HL-60 (cell line): ENCODE data around the gene NEDD4L.
A peak's percentile ranks its signal among the peaks of the same experiment; 100 is the strongest.

Source experiments
- DNase-seq, 2 experiments: peaks; one replicate each; pipeline ENCODE4 v3.0.0-alpha.2; 2010 to 2020; ENCODE audit warnings: low read depth in 1 of 2, low spot score in 1 of 2
- H3K27ac ChIP-seq: fragments of 250-450 bp; sonication (Bioruptor Pico); replicated peaks from 2 replicates; pipeline ENCODE4 v1.5.1; 2020; ENCODE audit warnings: mild to moderate bottlenecking, moderate library complexity
- H3K27me3 ChIP-seq: fragments of 250-450 bp; sonication (Bioruptor Pico); 2 replicates; pipeline ENCODE4 v1.5.1; 2021; ENCODE audit warnings: mild to moderate bottlenecking, moderate library complexity; ENCODE audit not compliant: insufficient read depth, poor library complexity, severe bottlenecking
- H3K4me3 ChIP-seq: replicated peaks from 2 replicates; pipeline ENCODE4 v1.5.1; 2011; ENCODE audit warnings: mild to moderate bottlenecking, control low read depth, low read length; ENCODE audit not compliant: insufficient read depth
- GABPA ChIP-seq: IDR thresholded peaks from 2 replicates; pipeline ENCODE4 v1.6.1; 2012; ENCODE audit warnings: low read depth
- POLR2AphosphoS5 ChIP-seq: IDR thresholded peaks from 2 replicates; pipeline ENCODE4 v1.6.1; 2012; ENCODE audit warnings: low read depth
- SPI1 ChIP-seq: IDR thresholded peaks from 2 replicates; pipeline ENCODE4 v1.6.1; 2012; ENCODE audit warnings: low read depth, mild to moderate bottlenecking, borderline replicate concordance
- TF ChIP-seq, protein P1 (sequence below): IDR thresholded peaks from one replicate; pipeline ENCODE4 v1.5.1; 2011; ENCODE audit warnings: low read length, control low read depth, inconsistent platforms; ENCODE audit not compliant: insufficient read depth
- TF ChIP-seq, protein P2 (sequence below): IDR thresholded peaks from 2 replicates; pipeline ENCODE4 v1.6.1; 2012; ENCODE audit warnings: low read depth; ENCODE audit not compliant: insufficient replicate concordance

The NEDD4L gene

DNA sequence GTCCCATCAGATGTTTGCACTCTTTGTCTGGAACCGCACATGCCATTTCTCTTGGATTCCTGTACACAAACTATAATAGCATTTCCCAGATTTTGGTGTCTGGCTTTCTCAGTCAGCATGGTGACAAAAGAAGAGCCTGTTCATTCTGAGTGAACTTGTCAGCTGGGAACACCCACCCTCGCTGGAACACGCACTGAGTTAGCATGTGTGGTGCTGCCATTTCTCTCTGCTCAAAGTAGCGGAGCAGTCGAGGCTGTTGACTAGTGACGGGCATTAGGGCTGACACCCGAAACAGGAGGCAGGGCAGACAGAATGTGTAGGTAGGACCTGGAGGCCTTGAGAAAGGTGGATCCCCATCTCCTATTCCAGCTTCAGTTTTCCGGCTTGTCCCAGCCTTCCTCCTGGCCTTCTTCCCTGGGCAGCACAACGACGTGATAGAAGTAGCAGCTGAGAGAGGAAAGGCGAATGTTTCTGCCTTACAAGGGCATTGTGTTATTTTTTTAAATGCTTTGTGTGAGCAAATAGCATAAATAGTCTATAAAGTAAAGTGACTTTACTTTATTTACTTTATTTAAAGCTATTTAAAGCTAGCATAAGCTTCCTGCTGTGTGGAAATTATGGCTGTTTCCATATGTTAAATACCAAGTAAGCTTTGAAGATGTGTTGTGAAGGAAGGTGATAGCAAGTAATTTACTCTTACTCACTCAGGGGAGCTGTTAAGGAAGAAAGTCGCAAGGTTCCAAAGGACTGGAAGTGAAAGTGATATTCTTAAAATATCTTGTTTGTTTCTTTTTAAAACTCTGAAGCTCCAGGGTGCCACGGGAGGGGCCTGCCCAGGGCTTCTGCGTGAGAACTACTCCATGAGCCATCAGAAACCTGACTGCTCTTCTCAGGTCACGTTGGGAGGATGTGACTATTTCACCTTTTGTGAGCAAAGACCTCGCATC, 272.6 kb downstream of the NEDD4L start:
- TF ChIP-seq, protein P1, sequence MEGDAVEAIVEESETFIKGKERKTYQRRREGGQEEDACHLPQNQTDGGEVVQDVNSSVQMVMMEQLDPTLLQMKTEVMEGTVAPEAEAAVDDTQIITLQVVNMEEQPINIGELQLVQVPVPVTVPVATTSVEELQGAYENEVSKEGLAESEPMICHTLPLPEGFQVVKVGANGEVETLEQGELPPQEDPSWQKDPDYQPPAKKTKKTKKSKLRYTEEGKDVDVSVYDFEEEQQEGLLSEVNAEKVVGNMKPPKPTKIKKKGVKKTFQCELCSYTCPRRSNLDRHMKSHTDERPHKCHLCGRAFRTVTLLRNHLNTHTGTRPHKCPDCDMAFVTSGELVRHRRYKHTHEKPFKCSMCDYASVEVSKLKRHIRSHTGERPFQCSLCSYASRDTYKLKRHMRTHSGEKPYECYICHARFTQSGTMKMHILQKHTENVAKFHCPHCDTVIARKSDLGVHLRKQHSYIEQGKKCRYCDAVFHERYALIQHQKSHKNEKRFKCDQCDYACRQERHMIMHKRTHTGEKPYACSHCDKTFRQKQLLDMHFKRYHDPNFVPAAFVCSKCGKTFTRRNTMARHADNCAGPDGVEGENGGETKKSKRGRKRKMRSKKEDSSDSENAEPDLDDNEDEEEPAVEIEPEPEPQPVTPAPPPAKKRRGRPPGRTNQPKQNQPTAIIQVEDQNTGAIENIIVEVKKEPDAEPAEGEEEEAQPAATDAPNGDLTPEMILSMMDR = no peak
- TF ChIP-seq POLR2AphosphoS5 = no peak
- TF ChIP-seq, protein P2, sequence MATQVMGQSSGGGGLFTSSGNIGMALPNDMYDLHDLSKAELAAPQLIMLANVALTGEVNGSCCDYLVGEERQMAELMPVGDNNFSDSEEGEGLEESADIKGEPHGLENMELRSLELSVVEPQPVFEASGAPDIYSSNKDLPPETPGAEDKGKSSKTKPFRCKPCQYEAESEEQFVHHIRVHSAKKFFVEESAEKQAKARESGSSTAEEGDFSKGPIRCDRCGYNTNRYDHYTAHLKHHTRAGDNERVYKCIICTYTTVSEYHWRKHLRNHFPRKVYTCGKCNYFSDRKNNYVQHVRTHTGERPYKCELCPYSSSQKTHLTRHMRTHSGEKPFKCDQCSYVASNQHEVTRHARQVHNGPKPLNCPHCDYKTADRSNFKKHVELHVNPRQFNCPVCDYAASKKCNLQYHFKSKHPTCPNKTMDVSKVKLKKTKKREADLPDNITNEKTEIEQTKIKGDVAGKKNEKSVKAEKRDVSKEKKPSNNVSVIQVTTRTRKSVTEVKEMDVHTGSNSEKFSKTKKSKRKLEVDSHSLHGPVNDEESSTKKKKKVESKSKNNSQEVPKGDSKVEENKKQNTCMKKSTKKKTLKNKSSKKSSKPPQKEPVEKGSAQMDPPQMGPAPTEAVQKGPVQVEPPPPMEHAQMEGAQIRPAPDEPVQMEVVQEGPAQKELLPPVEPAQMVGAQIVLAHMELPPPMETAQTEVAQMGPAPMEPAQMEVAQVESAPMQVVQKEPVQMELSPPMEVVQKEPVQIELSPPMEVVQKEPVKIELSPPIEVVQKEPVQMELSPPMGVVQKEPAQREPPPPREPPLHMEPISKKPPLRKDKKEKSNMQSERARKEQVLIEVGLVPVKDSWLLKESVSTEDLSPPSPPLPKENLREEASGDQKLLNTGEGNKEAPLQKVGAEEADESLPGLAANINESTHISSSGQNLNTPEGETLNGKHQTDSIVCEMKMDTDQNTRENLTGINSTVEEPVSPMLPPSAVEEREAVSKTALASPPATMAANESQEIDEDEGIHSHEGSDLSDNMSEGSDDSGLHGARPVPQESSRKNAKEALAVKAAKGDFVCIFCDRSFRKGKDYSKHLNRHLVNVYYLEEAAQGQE = no peak
- no peak for TF ChIP-seq SPI1
- TF ChIP-seq GABPA = no peak
- Histone ChIP-seq H3K4me3 (no peak overlapping the region), H3K27me3 (peaks cover 5% of the 10 kb centered on the region)

DNA sequence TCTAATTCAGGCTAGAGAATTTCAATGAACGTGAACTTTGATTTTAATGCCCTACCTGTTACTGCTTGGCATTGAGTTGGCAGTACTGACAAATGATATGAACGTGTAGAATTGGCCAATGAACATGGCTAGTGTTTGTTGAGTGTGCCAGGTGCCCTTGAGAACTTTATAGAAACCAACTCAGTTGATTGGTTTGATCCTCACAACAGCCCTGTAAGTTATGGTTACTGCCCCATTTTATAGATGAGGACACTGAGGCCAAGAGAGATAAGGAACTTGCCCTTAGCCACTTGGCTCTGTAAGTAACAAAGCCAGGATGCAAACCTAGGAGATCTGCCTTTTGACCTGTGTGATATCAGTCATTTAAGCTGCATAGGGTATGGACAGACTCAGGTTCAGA, 275.7 kb downstream of the NEDD4L start:
- DNase-seq = no peak
- peaks cover 12% of the 10 kb centered on the region for H3K27me3 ChIP-seq
- no peak overlapping the region for H3K27ac ChIP-seq

More for the DNA sequence above, 272.6 kb downstream of the NEDD4L start:
- DNase-seq = no peak
- H3K27ac ChIP-seq = no peak overlapping the region

DNA sequence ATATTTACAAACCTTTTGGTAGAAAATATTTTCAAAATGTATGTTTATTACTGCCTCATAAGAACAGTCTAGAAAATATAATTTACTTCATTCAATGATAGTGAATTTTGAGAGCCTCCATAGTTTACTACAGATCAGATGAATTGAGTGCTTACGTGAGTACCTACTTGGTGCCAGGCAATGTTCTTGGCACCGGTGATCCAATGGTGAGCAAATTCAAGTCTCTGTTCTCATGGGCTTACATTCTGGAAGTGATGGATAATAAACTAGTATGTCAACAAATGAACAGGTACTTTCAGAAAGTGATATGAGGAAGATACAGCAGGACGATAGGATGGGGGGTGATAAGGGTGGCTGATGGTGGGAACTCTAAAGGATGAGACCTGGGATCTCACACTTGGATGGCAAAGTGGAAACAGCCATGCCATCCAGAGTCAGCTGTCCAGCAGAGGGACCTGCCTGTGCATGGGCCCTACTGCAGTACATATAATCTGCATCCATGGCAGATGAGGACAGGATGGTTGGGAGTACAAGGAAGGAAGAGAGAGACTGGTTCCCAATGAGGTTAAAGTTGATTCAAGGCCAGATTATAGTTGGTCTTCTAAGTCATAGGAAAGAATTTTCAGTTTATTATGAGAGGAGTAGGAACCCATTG, 277.0 kb downstream of the NEDD4L start:
- TF ChIP-seq POLR2AphosphoS5 = no peak
- Histone ChIP-seq H3K27me3 (peaks cover 13% of the 10 kb centered on the region), H3K27ac (no peak overlapping the region), H3K4me3 (no peak overlapping the region)
- DNase-seq = no peak

More for the DNA sequence above, 275.7 kb downstream of the NEDD4L start:
- TF ChIP-seq, protein P2 = no peak
- TF ChIP-seq, protein P1 = no peak
- TF ChIP-seq POLR2AphosphoS5 (no peak), SPI1 (no peak), GABPA (no peak)
- H3K4me3 ChIP-seq = no peak overlapping the region

DNA sequence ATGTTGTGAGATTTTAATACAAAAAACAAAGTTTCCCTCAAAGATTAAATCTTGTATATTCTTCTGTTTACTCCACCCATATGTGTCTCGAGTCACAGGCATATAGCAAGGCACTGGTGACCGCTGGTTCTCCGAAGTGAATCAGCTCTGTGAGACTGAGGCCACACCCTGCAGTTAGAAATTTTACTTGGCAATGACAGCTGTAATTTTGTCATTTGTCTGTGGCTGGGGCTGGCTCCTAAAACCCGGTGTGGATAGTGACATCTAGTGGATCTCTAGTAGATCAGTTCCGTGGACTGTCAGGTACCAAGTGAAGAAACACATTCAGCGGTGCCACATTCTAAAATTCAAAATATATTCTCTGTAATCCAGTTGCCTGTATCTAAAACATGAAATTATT, 278.0 kb downstream of the NEDD4L start:
- peak; percentile 8 to 33 for DNase-seq
- TF ChIP-seq, protein P2 = no peak
- TF ChIP-seq GABPA (no peak), SPI1 (no peak), POLR2AphosphoS5 (no peak)
- TF ChIP-seq, protein P1 = no peak
- Histone ChIP-seq H3K27me3 (peaks cover 11% of the 10 kb centered on the region), H3K4me3 (no peak overlapping the region), H3K27ac (no peak overlapping the region)
